ENCODE results near the gene BLOC1S1. TPM values are rescaled to one million over a fixed set of nuclear protein-coding genes. Genes with fewer than 3 reads are reported as not detected.

BLOC1S1 gene
- total and polyA plus RNA-seq, 9 of the 15 experiments (the other 6 are each of a cell fraction or from before 2014, with no cell fraction given): 75.2 to 161 (median 98.8) TPM

DNA sequence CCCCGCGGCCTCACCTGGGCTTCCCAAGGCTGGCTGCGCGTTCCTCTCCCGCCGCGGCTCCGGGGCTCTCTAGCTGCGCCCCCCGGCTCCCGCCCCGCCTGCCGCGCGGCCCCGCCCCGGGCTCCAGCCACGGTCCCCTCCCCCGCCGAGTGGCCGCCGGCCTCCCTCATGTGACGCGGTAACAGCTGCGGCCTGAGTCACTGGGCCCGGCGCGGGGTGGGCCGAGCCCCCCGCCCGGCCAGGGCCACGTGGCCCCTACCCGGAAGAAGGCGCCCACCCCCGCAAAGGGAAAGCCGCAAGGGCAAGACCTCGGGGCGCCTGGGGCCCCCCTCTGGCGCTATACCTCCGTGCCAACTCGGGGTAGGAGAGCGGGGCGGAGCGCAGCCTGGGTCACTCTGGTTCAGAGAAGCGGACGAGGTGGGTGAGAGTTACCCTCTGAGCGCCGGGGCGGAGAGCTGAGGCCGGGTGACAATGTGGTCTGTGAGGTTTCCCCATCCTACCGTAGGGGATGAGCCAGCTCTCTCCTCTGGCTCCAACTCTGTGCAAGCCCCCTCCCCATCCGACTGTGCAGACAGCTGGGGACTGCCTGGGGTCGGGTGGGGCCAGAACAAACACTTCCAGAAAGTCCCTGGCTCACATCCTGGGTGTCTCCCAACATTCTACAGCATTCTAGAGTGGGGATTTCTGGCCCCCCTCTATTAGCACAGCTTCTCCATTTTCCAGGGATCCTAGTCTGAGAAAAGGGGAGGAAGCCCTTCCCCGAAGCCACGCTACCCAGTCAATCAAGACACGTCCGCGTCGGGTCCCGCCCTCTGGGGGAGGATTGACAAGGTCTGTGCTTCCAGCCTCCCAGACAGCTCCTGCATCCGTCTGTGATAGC, 13.3 kb downstream of the BLOC1S1 start, which contains the start of gene CD63 (continued):
- 0 out of 2 replicates have a peak, but pooled peaks have one; percentile 27 for TF ChIP-seq ATF1 (CRISPR knock-in tag; IDR thresholded peaks at IDR 0.05)
- peak; percentile 90 for TF ChIP-seq ATF1 (tag; IDR thresholded peaks at IDR 0.05)
- TF ChIP-seq ZNF184 (CRISPR knock-in tag; IDR thresholded peaks at IDR 0.05): no peak
- no peak; the same call in 1 of the 2 replicates for TF ChIP-seq FOXP1 (CRISPR knock-in tag; IDR thresholded peaks at IDR 0.05)
- TF ChIP-seq SMAD4 (CRISPR knock-in tag; conservative IDR thresholded peaks at IDR 0.05): 0 out of 2 replicates have a peak, but pooled peaks have one; percentile 76
- TF ChIP-seq MEF2A (IDR thresholded peaks at IDR 0.05; ENCODE audit: control insufficient read depth, low read depth, low read length): no peak
- TF ChIP-seq ZNF551 (CRISPR knock-in tag; IDR thresholded peaks at IDR 0.05): no peak
- 0 out of 4 replicates have a peak, but pooled peaks of 1 of the 2 experiments have one; percentile 79 for TF ChIP-seq KDM4B (IDR thresholded peaks at IDR 0.05; ENCODE audit: borderline replicate concordance in 2 of 2, low read depth in 1 of 2)
- TF ChIP-seq U2AF1 (optimal IDR thresholded peaks at IDR 0.05; ENCODE audit: low read depth, low read length): no peak
- no peak for TF ChIP-seq MAFG (tag; conservative IDR thresholded peaks at IDR 0.05)
- no peak for TF ChIP-seq ARID2 (IDR thresholded peaks at IDR 0.05)
- TF ChIP-seq UBTF (IDR thresholded peaks at IDR 0.05; ENCODE audit: borderline replicate concordance in 1 of 2, low read depth in 2 of 2, low read length in 2 of 2): no peak
- peak; percentile 77; the same call in 1 of the 2 replicates for TF ChIP-seq TGIF2 (CRISPR knock-in tag; IDR thresholded peaks at IDR 0.05)
- TF ChIP-seq ETV5 (CRISPR knock-in tag; IDR thresholded peaks at IDR 0.05; ENCODE audit: low read depth): peak; percentile 57
- no peak for TF ChIP-seq ZBTB8A (IDR thresholded peaks at IDR 0.05; ENCODE audit: partially characterized antibody)
- peak; percentile 45; the same call in 1 of the 2 replicates for TF ChIP-seq ERF (CRISPR knock-in tag; IDR thresholded peaks at IDR 0.05)
- no peak for TF ChIP-seq KDM2B (CRISPR knock-in tag; IDR thresholded peaks at IDR 0.05)
- peak; percentile 56 for TF ChIP-seq TBP (optimal IDR thresholded peaks at IDR 0.05; ENCODE audit: low read depth, low read length)
- TF ChIP-seq, protein P1, sequence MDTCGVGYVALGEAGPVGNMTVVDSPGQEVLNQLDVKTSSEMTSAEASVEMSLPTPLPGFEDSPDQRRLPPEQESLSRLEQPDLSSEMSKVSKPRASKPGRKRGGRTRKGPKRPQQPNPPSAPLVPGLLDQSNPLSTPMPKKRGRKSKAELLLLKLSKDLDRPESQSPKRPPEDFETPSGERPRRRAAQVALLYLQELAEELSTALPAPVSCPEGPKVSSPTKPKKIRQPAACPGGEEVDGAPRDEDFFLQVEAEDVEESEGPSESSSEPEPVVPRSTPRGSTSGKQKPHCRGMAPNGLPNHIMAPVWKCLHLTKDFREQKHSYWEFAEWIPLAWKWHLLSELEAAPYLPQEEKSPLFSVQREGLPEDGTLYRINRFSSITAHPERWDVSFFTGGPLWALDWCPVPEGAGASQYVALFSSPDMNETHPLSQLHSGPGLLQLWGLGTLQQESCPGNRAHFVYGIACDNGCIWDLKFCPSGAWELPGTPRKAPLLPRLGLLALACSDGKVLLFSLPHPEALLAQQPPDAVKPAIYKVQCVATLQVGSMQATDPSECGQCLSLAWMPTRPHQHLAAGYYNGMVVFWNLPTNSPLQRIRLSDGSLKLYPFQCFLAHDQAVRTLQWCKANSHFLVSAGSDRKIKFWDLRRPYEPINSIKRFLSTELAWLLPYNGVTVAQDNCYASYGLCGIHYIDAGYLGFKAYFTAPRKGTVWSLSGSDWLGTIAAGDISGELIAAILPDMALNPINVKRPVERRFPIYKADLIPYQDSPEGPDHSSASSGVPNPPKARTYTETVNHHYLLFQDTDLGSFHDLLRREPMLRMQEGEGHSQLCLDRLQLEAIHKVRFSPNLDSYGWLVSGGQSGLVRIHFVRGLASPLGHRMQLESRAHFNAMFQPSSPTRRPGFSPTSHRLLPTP (IDR thresholded peaks at IDR 0.05; ENCODE audit: borderline replicate concordance, extremely low read depth, insufficient read length): no peak
- no peak for TF ChIP-seq NFE2L1 (tag; IDR thresholded peaks at IDR 0.05; ENCODE audit: borderline replicate concordance, low read depth)
